ENCODE measurements around the gene HECW1. TPM values are rescaled to one million over a fixed set of nuclear protein-coding genes. Genes with fewer than 3 reads are reported as not detected.

The HECW1 gene
- total and polyA plus RNA-seq, 2 of the 13 experiments (the other 11 are each of a cell fraction or from before 2014, with no cell fraction given) = not detected

GRCh38 chr7:43459019-43459337, 346.5 kb downstream of the HECW1 start:
- BruUV-seq (replicated peaks) = no TSS peak
- in situ Hi-C loops (cut with HindIII; ENCODE audit: extremely low pct_ligation_motif_present, low pct_unique_long_range_greater_than_20kb) (loop anchor here (25.0 kb wide), 2 partner anchors 253 to 378 kb away; no protein-coding TSS in a partner anchor), intact Hi-C loops (cut with micrococcal nuclease; ENCODE audit: unreplicated experiment) (loop anchor here (5.0 to 10.0 kb wide), 5 partner anchors 123 to 1854 kb away; partner anchors contain the start of gene STK17A)
- ChIA-PET CTCF (ENCODE audit: low intra/inter-chr PET ratio, low total read pairs) (no interaction called here), POLR2A (no interaction called here)
- ATAC-seq (no peak), FAIRE-seq (no peak), DNase-seq (ENCODE audit: low spot score) (no peak)
- Histone ChIP-seq H3K4me1 (ENCODE audit: insufficient read depth, low read length) (peaks cover 60% of the 10 kb centered on the region), H3K4me3 (replicated peaks in 1 of 3; ENCODE audit: insufficient read depth in 1 of 3, low read depth in 2 of 3, low read length in 3 of 3) (no peak overlapping the region), H3K36me3 (replicated peaks in 1 of 2; ENCODE audit: control insufficient read depth in 1 of 2, insufficient read depth in 2 of 2, low read length in 2 of 2) (no peaks in the 10 kb centered on the region), H3K27me3 (ENCODE audit: control insufficient read depth in 1 of 2, insufficient read depth in 2 of 2, low read length in 2 of 2) (no peaks in the 10 kb centered on the region), H3K4me2 (ENCODE audit: low read depth, low read length) (peak overlapping the region; percentile 46; the same call in 1 of the 2 replicates), H3K79me2 (ENCODE audit: insufficient read depth, low read length) (no peaks in the 10 kb centered on the region), H4K20me1 (ENCODE audit: insufficient read depth, low read length) (no peaks in the 10 kb centered on the region), H3K9ac (ENCODE audit: insufficient read depth, low read depth, low read length) (no peak overlapping the region), H3K27ac (ENCODE audit: extremely low read length, insufficient read depth, low read length) (no peak overlapping the region), H3K9me3 (ENCODE audit: low read length) (no peaks in the 10 kb centered on the region), H2AFZ (ENCODE audit: low read length) (peak overlapping the region; percentile 31)
- no peak for TF ChIP-seq EEA1 (CRISPR knock-in tag; IDR thresholded peaks at IDR 0.05; ENCODE audit: borderline replicate concordance)
- 0 out of 2 replicates have a peak, but pooled peaks have one; percentile 11 for TF ChIP-seq SALL1 (CRISPR knock-in tag; IDR thresholded peaks at IDR 0.05)
- TF ChIP-seq ZNF687 (CRISPR knock-in tag; IDR thresholded peaks at IDR 0.05) = no peak
- 0 out of 2 replicates have a peak, but pooled peaks have one; percentile 20 for TF ChIP-seq ZMYM3 (CRISPR knock-in tag; IDR thresholded peaks at IDR 0.05)
- TF ChIP-seq PLRG1 (conservative IDR thresholded peaks at IDR 0.05) = no peak
- WGBS (ENCODE audit: low lambda C conversion rate) = 19% methylated on average over 4 of the region's 4 CpGs

All from HepG2 (cell line).